Measurements from ENCODE around the gene FMN2. TPM values are rescaled to one million over a fixed set of nuclear protein-coding genes. Genes with fewer than 3 reads are reported as not detected.
"Not testable (repeated sequence)": the region's sequence is repeated elsewhere in the genome, so short reads cannot be mapped to it uniquely, and the experiment has no call there.

The FMN2 gene
- total RNA-seq, 4 donors from 2014 or later, result 0.54 to 5.1 (median 1.2) TPM

GRCh38 chr1:240409615-240410014, 317.9 kb downstream of the FMN2 start:
- no peaks in the 10 kb centered on the region for H3K27me3 ChIP-seq
- no peaks in the 10 kb centered on the region for H3K9me3 ChIP-seq
- TF ChIP-seq CTCF (IDR thresholded peaks at IDR 0.05), result no peak
- TF ChIP-seq POLR2A (IDR thresholded peaks at IDR 0.05), result no peak
- no peaks in the 10 kb centered on the region for H3K4me1 ChIP-seq
- H3K36me3 ChIP-seq, result no peaks in the 10 kb centered on the region
- no peak for DNase-seq
- H3K4me3 ChIP-seq, result no peak overlapping the region
- no peak overlapping the region for H3K27ac ChIP-seq

- no peak for DNase-seq
- Histone ChIP-seq H3K27ac (no peak overlapping the region), H3K27me3 (no peaks in the 10 kb centered on the region), H3K36me3 (no peaks in the 10 kb centered on the region), H3K4me1 (no peaks in the 10 kb centered on the region), H3K9me3 (no peaks in the 10 kb centered on the region), H3K4me3 (no peak overlapping the region)
- TF ChIP-seq CTCF (IDR thresholded peaks at IDR 0.05) (no peak), POLR2A (IDR thresholded peaks at IDR 0.05) (no peak)
Observed at GRCh38 chr1:240413732-240414131, 322.0 kb downstream of the FMN2 start.

- TF ChIP-seq CTCF (IDR thresholded peaks at IDR 0.05) (no peak), POLR2A (IDR thresholded peaks at IDR 0.05) (no peak)
- H3K4me1 ChIP-seq, result no peaks in the 10 kb centered on the region
- H3K27ac ChIP-seq, result no peak overlapping the region
- H3K9me3 ChIP-seq, result no peaks in the 10 kb centered on the region
- H3K36me3 ChIP-seq, result no peaks in the 10 kb centered on the region
- no peak overlapping the region for H3K4me3 ChIP-seq
- no peak for DNase-seq
- H3K27me3 ChIP-seq, result no peaks in the 10 kb centered on the region
Observed at GRCh38 chr1:240414237-240414636, 322.6 kb downstream of the FMN2 start.

- not testable (repeated sequence) for H3K4me1 ChIP-seq, H3K9me3 ChIP-seq, H3K27ac ChIP-seq, H3K4me3 ChIP-seq, H3K27me3 ChIP-seq, H3K36me3 ChIP-seq, DNase-seq
Observed at GRCh38 chr1:240415011-240415410, 323.3 kb downstream of the FMN2 start.

GRCh38 chr1:240415532-240415931, 323.8 kb downstream of the FMN2 start:
- no peak for TF ChIP-seq POLR2A (IDR thresholded peaks at IDR 0.05)
- Histone ChIP-seq H3K27ac (no peak overlapping the region), H3K9me3 (no peaks in the 10 kb centered on the region), H3K4me3 (no peak overlapping the region), H3K36me3 (no peaks in the 10 kb centered on the region), H3K4me1 (no peaks in the 10 kb centered on the region), H3K27me3 (no peaks in the 10 kb centered on the region)
- no peak for DNase-seq

- no peak for DNase-seq
- no peaks in the 10 kb centered on the region for H3K4me1 ChIP-seq
- TF ChIP-seq CTCF (IDR thresholded peaks at IDR 0.05), result no peak
- no peak for TF ChIP-seq POLR2A (IDR thresholded peaks at IDR 0.05)
- no peak overlapping the region for H3K4me3 ChIP-seq
- no peak overlapping the region for H3K27ac ChIP-seq
- H3K9me3 ChIP-seq, result no peaks in the 10 kb centered on the region
- H3K36me3 ChIP-seq, result no peaks in the 10 kb centered on the region
- no peaks in the 10 kb centered on the region for H3K27me3 ChIP-seq
Observed at GRCh38 chr1:240417317-240417716, 325.6 kb downstream of the FMN2 start.

- Histone ChIP-seq H3K27me3 (no peaks in the 10 kb centered on the region), H3K27ac (no peak overlapping the region), H3K9me3 (no peaks in the 10 kb centered on the region), H3K4me3 (no peak overlapping the region), H3K4me1 (no peaks in the 10 kb centered on the region), H3K36me3 (no peaks in the 10 kb centered on the region)
- no peak for TF ChIP-seq POLR2A (IDR thresholded peaks at IDR 0.05)
- no peak for TF ChIP-seq CTCF (IDR thresholded peaks at IDR 0.05)
- no peak for DNase-seq
Observed at GRCh38 chr1:240420766-240421165, 329.1 kb downstream of the FMN2 start.

All from Peyer's patch (tissue), 4 donors.